Sigmoid colon (tissue), 4 donors: ENCODE results near the gene DGLUCY.

ENCODE experiments used
- EP300 ChIP-seq, 4 donors: sonication (generic); formaldehyde crosslinking; IDR thresholded peaks; one replicate each; pipeline ENCODE4 v1.6.1; 2017; ENCODE audit warnings: antibody characterized with exemption in 4 of 4
- POLR2A ChIP-seq, 2 donors: fragments of 450-650 bp; IDR thresholded peaks; one replicate each; pipeline ENCODE4 v1.6.1; 2016; ENCODE audit warnings: antibody characterized with exemption in 2 of 2, mild to moderate bottlenecking in 2 of 2, moderate library complexity in 2 of 2
- POLR2AphosphoS5 ChIP-seq, 4 donors: sonication (generic); formaldehyde crosslinking; IDR thresholded peaks; one replicate each; pipeline ENCODE4 v1.6.1; 2017; ENCODE audit warnings: antibody characterized with exemption in 4 of 4
- TF ChIP-seq, protein P1 (sequence below), 4 experiments: fragments of 450-650 bp in 3 of 4; fragments of 200-600 bp in 1 of 4; IDR thresholded peaks; one replicate each; pipeline ENCODE4 v1.5.1; 2016 to 2019; ENCODE audit warnings: antibody characterized with exemption in 4 of 4, mild to moderate bottlenecking in 3 of 4, moderate library complexity in 2 of 4

DNA sequence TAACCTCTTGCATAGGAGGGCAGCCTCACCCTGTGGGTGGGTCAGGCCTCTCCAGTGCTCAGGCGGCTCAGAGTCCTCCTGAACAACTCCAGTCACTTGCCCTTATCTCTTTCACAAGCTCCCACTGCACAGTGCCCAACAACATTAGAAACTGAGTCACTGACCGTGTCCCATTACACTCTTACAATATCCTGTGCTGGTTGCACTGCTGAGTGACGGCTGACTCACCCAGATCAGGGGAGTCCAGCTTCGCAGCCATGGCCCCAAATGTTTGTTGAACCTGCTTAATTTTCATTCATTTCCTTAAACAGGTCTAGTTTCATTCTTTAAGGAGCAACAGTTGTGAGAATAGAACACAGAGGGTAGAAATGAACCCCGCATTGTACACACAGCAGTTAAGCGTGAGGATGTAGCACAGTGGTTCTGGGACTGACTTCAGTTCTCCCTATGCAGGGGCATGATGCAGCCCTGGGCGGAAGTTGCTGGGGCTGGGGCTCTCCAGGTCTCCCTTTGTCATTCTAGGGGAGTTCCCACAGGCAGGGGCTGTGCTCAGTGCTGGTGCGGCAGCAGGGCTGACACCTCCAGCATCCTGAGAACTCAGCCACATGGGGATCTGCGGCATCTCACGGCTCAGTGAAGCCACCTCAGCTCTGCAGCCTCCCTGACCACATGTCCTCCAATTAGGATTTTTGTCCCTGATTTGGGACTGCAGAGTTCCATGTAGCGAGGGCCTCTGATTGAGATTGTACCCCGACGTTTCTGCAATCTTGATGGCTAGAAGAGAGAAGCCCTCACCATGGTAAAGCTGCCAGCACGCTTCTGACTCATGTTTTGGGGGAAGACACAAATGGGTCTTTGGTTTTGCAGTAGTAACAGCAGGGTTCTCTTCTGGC is 114.5 kb downstream of the DGLUCY start:
- TF ChIP-seq EP300 (IDR thresholded peaks at IDR 0.05) (no peak), POLR2AphosphoS5 (IDR thresholded peaks at IDR 0.05) (no peak), POLR2A (IDR thresholded peaks at IDR 0.05) (no peak)
- TF ChIP-seq, protein P1, sequence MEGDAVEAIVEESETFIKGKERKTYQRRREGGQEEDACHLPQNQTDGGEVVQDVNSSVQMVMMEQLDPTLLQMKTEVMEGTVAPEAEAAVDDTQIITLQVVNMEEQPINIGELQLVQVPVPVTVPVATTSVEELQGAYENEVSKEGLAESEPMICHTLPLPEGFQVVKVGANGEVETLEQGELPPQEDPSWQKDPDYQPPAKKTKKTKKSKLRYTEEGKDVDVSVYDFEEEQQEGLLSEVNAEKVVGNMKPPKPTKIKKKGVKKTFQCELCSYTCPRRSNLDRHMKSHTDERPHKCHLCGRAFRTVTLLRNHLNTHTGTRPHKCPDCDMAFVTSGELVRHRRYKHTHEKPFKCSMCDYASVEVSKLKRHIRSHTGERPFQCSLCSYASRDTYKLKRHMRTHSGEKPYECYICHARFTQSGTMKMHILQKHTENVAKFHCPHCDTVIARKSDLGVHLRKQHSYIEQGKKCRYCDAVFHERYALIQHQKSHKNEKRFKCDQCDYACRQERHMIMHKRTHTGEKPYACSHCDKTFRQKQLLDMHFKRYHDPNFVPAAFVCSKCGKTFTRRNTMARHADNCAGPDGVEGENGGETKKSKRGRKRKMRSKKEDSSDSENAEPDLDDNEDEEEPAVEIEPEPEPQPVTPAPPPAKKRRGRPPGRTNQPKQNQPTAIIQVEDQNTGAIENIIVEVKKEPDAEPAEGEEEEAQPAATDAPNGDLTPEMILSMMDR (IDR thresholded peaks at IDR 0.05), result no peak
